ENCODE measurements around the gene COX4I1. TPM values are rescaled to one million over a fixed set of nuclear protein-coding genes. Genes with fewer than 3 reads are reported as not detected.
"Not testable (repeated sequence)": the region's sequence is repeated elsewhere in the genome, so short reads cannot be mapped to it uniquely, and the experiment has no call there.

COX4I1 gene
- total RNA-seq, 1 donor from 2014 or later = 459 TPM

- peaks cover 43% of the 10 kb centered on the region for H3K27me3 Mint-ChIP-seq (ENCODE audit: low read depth, unreplicated experiment)
- Histone ChIP-seq H3K4me1 (ENCODE audit: insufficient read depth, low read length) (peaks cover 2% of the 10 kb centered on the region), H3K27ac (ENCODE audit: low read depth, low read length) (no peak overlapping the region), H3K4me3 (ENCODE audit: insufficient read depth, low read depth, low read length) (no peak overlapping the region), H3K4me2 (ENCODE audit: low read length) (no peak overlapping the region), H4K20me1 (ENCODE audit: insufficient read depth, low read length) (no peaks in the 10 kb centered on the region), H3K27me3 (ENCODE audit: insufficient read depth, low read length) (peaks cover 25% of the 10 kb centered on the region), H3K79me2 (ENCODE audit: insufficient read depth, low read length) (no peaks in the 10 kb centered on the region), H2AFZ (ENCODE audit: low read depth, low read length) (no peak overlapping the region), H3K36me3 (ENCODE audit: insufficient read depth, low read length) (no peaks in the 10 kb centered on the region), H3K9me3 (ENCODE audit: insufficient read depth, low read depth, low read length) (no peaks in the 10 kb centered on the region), H3K9ac (ENCODE audit: low read length) (no peak overlapping the region)
- TF ChIP-seq CTCF (IDR thresholded peaks at IDR 0.05; ENCODE audit: insufficient read depth, low read depth, low read length) = no peak
- TF ChIP-seq EZH2 (IDR thresholded peaks at IDR 0.05; ENCODE audit: insufficient read depth, low read length) = no peak
- DNase-seq (ENCODE audit: low read depth) (no peak), FAIRE-seq (no peak)
- peaks cover 7% of the 10 kb centered on the region for H3K9me3 Mint-ChIP-seq (ENCODE audit: unreplicated experiment)
- peaks cover 5% of the 10 kb centered on the region for H3K36me3 Mint-ChIP-seq (ENCODE audit: low read depth, unreplicated experiment)
- no peaks in the 10 kb centered on the region for H3K4me1 Mint-ChIP-seq (ENCODE audit: low read depth, unreplicated experiment)
- no peak overlapping the region for H3K27ac Mint-ChIP-seq (ENCODE audit: unreplicated experiment)
- H3K4me3 Mint-ChIP-seq (ENCODE audit: unreplicated experiment) = no peak overlapping the region
These were observed 13.6 kb downstream of the COX4I1 start for GRCh38 chr16:85812811-85813700.

DNA sequence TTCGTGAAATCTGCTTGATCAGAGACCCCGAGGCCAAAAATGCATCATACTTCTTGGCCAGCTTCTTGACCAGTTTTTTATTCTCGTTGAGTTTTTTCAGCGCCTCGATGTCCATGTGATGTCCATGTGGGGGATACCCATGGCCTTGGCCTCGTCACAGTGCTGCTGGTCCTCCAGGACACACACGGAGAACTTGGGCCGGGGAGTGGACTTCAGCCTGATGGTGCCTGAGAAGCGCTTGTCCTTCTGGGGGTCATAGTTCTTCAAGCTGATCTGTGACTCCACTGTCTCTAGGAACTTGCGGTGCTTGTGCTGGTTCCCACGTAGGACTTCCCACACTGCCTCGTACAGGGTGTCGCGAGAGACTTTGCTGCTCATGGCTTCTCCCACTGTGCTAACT lies 16.7 kb downstream of the COX4I1 start:
- H2AFZ ChIP-seq (ENCODE audit: low read depth, low read length) = no peak overlapping the region
- Mint-ChIP-seq H3K4me1 (ENCODE audit: low read depth, unreplicated experiment) (no peaks in the 10 kb centered on the region), H3K27ac (ENCODE audit: unreplicated experiment) (no peak overlapping the region), H3K27me3 (ENCODE audit: low read depth, unreplicated experiment) (peaks cover 63% of the 10 kb centered on the region), H3K36me3 (ENCODE audit: low read depth, unreplicated experiment) (no peaks in the 10 kb centered on the region), H3K4me3 (ENCODE audit: unreplicated experiment) (no peak overlapping the region), H3K9me3 (ENCODE audit: unreplicated experiment) (peaks cover 4% of the 10 kb centered on the region)
- H3K4me1 ChIP-seq (ENCODE audit: insufficient read depth, low read length) = peaks cover 2% of the 10 kb centered on the region
- no peaks in the 10 kb centered on the region for H3K36me3 ChIP-seq (ENCODE audit: insufficient read depth, low read length)
- H3K27ac ChIP-seq (ENCODE audit: low read depth, low read length) = no peak overlapping the region
- FAIRE-seq (no peak), DNase-seq (ENCODE audit: low read depth) (no peak)
- no peak overlapping the region for H3K4me3 ChIP-seq (ENCODE audit: insufficient read depth, low read depth, low read length)
- no peaks in the 10 kb centered on the region for H4K20me1 ChIP-seq (ENCODE audit: insufficient read depth, low read length)
- H3K9me3 ChIP-seq (ENCODE audit: insufficient read depth, low read depth, low read length) = no peaks in the 10 kb centered on the region
- TF ChIP-seq EZH2 (IDR thresholded peaks at IDR 0.05; ENCODE audit: insufficient read depth, low read length) = no peak
- no peak overlapping the region for H3K4me2 ChIP-seq (ENCODE audit: low read length)
- no peaks in the 10 kb centered on the region for H3K79me2 ChIP-seq (ENCODE audit: insufficient read depth, low read length)
- peaks cover 37% of the 10 kb centered on the region for H3K27me3 ChIP-seq (ENCODE audit: insufficient read depth, low read length)
- H3K9ac ChIP-seq (ENCODE audit: low read length) = no peak overlapping the region

DNA sequence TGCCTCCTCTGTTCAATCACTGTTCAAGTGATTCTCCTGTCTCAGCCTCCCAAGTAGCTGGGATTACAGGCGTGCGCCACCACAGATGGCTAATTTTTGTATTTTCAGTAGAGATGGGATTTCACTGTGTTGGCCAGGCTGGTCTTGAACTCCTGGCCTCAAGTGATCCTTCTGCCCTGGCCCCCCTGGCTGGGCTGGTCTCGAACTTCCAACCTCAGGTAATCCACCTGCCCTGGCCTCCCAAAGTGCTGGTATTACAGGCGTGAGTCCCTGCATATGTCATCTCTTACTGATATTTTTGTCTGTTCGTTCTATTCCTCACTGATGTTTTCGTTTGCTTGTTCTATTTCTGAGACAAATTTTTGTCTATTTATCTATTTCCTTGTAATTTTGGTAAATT lies 17.7 kb downstream of the COX4I1 start:
- H3K4me3 ChIP-seq (ENCODE audit: insufficient read depth, low read depth, low read length); H3K79me2 ChIP-seq (ENCODE audit: insufficient read depth, low read length); H3K27ac ChIP-seq (ENCODE audit: low read depth, low read length); H3K4me1 ChIP-seq (ENCODE audit: insufficient read depth, low read length); H3K27ac Mint-ChIP-seq (ENCODE audit: unreplicated experiment); H3K4me3 Mint-ChIP-seq (ENCODE audit: unreplicated experiment); H3K9me3 Mint-ChIP-seq (ENCODE audit: unreplicated experiment); H3K9me3 ChIP-seq (ENCODE audit: insufficient read depth, low read depth, low read length); H3K36me3 ChIP-seq (ENCODE audit: insufficient read depth, low read length); H3K4me2 ChIP-seq (ENCODE audit: low read length); H3K36me3 Mint-ChIP-seq (ENCODE audit: low read depth, unreplicated experiment); H2AFZ ChIP-seq (ENCODE audit: low read depth, low read length); H3K9ac ChIP-seq (ENCODE audit: low read length); FAIRE-seq; H3K4me1 Mint-ChIP-seq (ENCODE audit: low read depth, unreplicated experiment); H4K20me1 ChIP-seq (ENCODE audit: insufficient read depth, low read length); DNase-seq (ENCODE audit: low read depth): not testable (repeated sequence)
- H3K27me3 Mint-ChIP-seq (ENCODE audit: low read depth, unreplicated experiment) = peaks cover 57% of the 10 kb centered on the region
- H3K27me3 ChIP-seq (ENCODE audit: insufficient read depth, low read length) = peaks cover 30% of the 10 kb centered on the region

Data from astrocyte (in vitro differentiated cells and primary cell).